HG02885 (cell line): Measurements from ENCODE around the gene LRFN3.
A peak's percentile ranks its signal among the peaks of the same experiment; 100 is the strongest.
"Not testable (repeated sequence)": the region's sequence is repeated elsewhere in the genome, so short reads cannot be mapped to it uniquely, and the experiment has no call there.

Experiments
- ATAC-seq: cut with Tn5 transposase; IDR thresholded peaks from one replicate; pipeline ENCODE4 v1.9.1; 2021; ENCODE audit warnings: mild to moderate bottlenecking; ENCODE audit not compliant: unreplicated experiment, poor library complexity

The LRFN3 gene

GRCh38 chr19:35905178-35905727, 30.9 kb upstream of the LRFN3 start:
- ATAC-seq, result no peak

DNA sequence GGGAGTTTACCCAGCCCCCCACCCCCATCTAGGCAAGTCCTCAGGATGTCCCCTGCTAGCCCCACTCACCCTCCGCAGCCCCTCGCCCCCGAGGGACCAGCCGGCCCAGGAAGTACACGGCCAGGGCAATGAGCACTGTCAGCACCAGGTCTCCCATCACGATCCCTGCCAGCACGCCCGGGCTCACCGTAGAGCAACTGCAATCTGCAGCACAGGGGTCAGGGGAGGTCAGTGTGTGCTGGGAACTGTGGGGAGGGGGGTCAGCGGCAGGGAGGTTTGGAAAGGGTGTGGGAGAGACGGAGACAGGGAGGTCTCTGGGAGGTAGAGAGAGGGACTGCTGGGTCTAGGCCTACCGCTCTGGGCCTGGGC, 28.8 kb upstream of the LRFN3 start:
- ATAC-seq, result no peak

DNA sequence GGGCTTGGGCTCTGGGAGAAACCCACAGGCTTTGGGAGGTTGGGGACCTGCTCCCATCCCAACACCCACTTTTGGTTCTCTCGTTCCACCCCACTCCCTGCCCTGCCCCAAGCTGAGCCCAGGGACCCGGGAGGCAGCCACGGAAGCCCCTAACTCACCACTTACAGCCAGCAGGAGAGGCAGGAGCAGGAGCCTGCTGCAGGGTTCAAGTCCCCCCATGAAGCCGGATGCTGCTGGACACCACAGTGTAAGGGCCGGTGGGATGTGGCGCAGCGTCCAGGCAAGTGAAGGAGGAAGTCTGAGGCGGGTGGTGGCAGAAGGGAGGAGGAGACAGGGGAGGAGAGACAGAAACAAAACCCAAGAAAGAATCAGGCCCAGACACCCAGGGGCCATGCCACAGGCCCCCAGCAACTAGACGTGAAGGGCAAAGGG, 28.1 kb upstream of the LRFN3 start, which contains the start of gene TYROBP:
Gene TYROBP, minus strand, starts transcription at position 286 of the 432 bp plus-strand sequence. Its CDS starts 67 bp downstream, at position 219.
- no peak for ATAC-seq

GRCh38 chr19:35908973-35909683, 27.0 kb upstream of the LRFN3 start:
- ATAC-seq, result no peak

DNA sequence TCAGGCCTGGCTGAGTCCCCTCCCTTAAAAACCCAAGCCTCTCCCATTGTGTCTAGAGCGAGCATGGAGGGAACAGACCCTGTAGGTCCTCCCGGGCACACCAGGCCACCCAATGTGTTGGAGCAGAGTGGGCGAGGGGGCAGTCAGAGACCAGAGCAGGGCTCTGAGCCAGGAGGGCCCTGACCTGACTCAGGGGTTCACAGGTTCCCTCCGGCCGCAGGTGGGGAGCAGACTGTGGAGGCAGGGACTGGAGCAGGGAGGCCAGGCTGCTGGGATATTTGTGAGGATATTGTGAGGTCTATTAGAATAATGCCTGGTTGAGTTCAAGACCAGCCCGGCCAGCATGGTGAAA, 26.5 kb upstream of the LRFN3 start:
- ATAC-seq, result no peak

- ATAC-seq, result not testable (repeated sequence)
Observed at GRCh38 chr19:35910355-35910754, 25.8 kb upstream of the LRFN3 start.

DNA sequence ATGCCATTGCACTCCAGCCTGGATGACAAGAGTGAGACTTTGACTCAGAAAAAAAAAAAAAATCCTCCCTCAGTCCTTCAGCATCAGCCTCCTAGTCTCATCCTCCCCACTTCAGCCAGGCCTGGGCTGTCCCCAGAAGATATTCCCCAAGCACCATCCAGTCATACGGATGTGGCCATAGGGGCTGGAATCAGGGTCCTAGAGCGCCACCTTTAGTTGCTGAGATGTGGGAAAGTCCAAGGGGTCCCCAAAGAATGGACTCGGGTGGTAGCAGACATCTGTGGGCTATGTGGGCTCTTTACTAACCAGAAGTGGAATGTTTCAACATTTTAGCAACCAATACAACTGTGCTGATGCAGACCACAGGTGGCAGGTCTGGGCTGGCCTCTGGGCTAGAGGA, 25.0 kb upstream of the LRFN3 start:
- no peak for ATAC-seq

- ATAC-seq, result no peak
Observed at GRCh38 chr19:35911790-35912189, 24.4 kb upstream of the LRFN3 start.

GRCh38 chr19:35913589-35913988, 22.6 kb upstream of the LRFN3 start:
- no peak for ATAC-seq

- no peak for ATAC-seq
Observed at GRCh38 chr19:35915443-35915842, 20.7 kb upstream of the LRFN3 start.

GRCh38 chr19:35919306-35919705, 16.9 kb upstream of the LRFN3 start:
- ATAC-seq, result no peak

DNA sequence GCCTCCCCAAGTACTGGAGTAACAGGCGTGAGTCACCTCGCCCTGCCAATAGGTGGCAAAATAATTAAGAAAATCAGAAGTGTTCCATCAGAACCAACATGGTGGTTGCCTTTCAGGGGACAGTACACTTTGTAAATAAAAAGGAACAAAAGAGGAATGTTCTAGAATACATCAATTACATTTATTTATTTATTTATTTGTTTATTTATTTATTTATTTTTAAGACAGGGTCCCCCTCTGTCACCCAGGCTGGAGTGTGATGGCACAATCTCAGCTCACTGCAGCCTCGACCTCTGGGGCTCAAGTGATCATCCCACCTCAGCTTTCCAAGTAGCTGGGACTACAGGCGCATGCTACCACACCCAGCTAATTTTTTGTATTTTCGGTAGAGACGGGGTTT, 15.2 kb upstream of the LRFN3 start:
- no peak for ATAC-seq

DNA sequence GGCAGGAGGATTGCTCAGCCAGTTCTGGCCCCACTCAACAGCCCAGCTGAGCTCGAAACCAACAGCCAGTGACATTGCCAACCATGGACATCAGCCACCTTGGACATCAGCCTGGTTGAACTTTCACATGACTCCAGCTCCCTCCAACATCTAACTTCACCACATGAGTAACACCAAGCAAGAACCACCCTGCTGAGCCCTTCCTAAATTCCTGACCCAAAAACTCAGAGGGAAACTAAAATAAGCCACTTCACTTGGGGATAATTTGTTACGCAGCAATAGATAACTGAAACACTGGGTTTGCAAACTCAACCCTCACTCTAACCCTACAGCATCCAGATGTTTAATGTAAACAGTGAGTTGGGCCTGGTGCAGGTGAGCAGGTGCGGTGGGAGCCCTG, 10.7 kb upstream of the LRFN3 start:
- no peak for ATAC-seq

GRCh38 chr19:35928507-35928906, 7.7 kb upstream of the LRFN3 start:
- ATAC-seq, result no peak

- no peak for ATAC-seq
Observed at GRCh38 chr19:35929876-35930275, 6.3 kb upstream of the LRFN3 start.

DNA sequence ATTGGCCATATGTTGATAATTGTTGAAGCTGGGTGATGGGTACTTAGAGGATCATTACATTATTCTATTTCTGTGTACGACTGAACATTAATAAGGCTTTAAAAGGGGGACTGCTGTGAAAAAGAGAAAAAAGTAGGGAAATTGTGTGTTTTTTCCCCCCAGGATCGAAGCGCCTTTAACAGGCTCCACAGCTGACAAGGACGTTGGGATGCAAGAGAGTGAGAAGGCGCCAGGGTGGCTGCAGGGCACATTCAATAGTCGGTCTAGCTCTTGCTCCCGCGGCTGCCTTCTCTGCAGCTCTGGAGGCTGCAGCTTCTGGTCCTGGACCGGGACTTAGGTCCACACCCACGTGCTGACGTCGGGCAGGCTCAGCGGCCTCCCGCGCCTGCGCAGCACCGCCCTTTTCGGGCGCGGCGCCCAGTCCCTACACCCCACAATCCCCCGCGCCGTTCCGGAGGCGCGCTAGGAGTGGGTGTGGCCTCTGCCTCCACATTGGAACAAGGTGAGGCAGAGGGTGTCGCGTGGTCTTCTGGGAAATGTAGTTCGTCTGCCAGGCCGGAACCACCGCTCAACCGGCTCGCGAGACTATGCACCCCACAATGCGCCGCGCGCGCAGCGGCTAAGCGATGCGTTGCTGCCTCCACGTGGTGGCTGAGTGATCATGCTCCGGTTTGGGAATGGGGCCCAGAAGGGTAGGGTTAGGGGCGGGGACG, 4.9 kb upstream of the LRFN3 start:
- peak; percentile 94 for ATAC-seq

- ATAC-seq, result no peak
Observed at GRCh38 chr19:35931874-35932202, 4.3 kb upstream of the LRFN3 start.

GRCh38 chr19:35932291-35932936, 3.8 kb upstream of the LRFN3 start:
- ATAC-seq, result no peak

DNA sequence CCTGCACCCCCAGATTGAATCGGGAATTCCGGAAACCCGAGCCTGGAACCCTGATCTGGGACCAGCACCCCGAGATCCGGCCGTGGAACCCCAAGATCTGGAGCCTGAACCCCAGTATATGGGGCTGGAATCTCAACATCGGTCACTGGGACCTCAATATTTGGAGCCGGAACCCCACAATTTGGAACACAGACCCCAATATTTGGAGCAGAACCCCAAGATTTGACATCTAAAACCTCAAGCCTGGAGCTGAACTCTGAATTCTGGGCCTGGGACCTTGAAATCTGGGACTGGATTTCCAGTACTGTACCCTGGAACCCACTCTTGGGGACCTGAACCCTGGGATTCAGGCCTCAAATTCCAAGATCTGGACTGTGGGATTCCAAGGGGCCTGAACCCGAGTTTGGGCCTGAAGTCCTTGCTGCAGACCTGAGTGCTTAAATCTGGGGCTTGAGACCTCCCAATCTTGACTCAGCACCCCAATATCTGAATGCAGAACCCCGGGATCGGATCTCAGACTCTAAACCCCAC, 629 bp downstream of the LRFN3 start:
- no peak for ATAC-seq

GRCh38 chr19:35937345-35938281, 1.4 kb downstream of the LRFN3 start:
- no peak for ATAC-seq
